Naive thymus-derived CD4-positive, alpha-beta T cell (primary cell): ENCODE data around the gene XPNPEP2. TPM values are rescaled to one million over a fixed set of nuclear protein-coding genes. Genes with fewer than 3 reads are reported as not detected.

Experiments used
- ATAC-seq: fragments of 150-1000 bp; cut with Tn5 transposase; 2 replicates; pipeline ENCODE4 v1.10.0; 2021; ENCODE audit warnings: mild to moderate bottlenecking, moderate library complexity
- CTCF ChIA-PET: fragments of 350-600 bp; sonication (Branson Sonifier 250); formaldehyde crosslinking; loops from one replicate; lab custom pipeline; 2021; ENCODE audit warnings: antibody characterized with exemption; lab: Charles Lee
- POLR2A ChIA-PET: fragments of 350-600 bp; sonication (Branson Sonifier 250); formaldehyde crosslinking; loops from one replicate; lab custom pipeline; 2021; ENCODE audit warnings: antibody characterized with exemption, inconsistent platforms; lab: Charles Lee
- DNase-seq, 9 donors: peaks; one replicate each; pipeline versions ENCODE4 v3.0.0 to v3.0.0-alpha.2; 2020 to 2022; ENCODE audit warnings: mixed read lengths in 1 of 9
- H3K27ac ChIP-seq: one replicate; pipeline ENCODE4 v1.7.0; 2013; ENCODE audit warnings: mild to moderate bottlenecking, low read depth, low read length, moderate library complexity
- H3K27me3 ChIP-seq, 2 donors: one replicate each; pipeline ENCODE4 v1.7.0; 2013; ENCODE audit warnings: low read length in 2 of 2, mild to moderate bottlenecking in 2 of 2, moderate library complexity in 2 of 2; ENCODE audit not compliant: control insufficient read depth in 2 of 2, insufficient read depth in 2 of 2
- H3K36me3 ChIP-seq, 3 experiments: 1 replicate in 2 of 3; 2 replicates in 1 of 3; pipeline ENCODE4 v1.7.0; 2013; ENCODE audit warnings: low read length in 3 of 3, mild to moderate bottlenecking in 3 of 3, moderate library complexity in 1 of 3; ENCODE audit not compliant: insufficient read depth in 3 of 3, control insufficient read depth in 2 of 3
- H3K4me1 ChIP-seq, 2 donors: one replicate each; pipeline ENCODE4 v1.7.0; 2013; ENCODE audit warnings: low read length in 2 of 2, mild to moderate bottlenecking in 2 of 2, moderate library complexity in 1 of 2; ENCODE audit not compliant: control insufficient read depth in 2 of 2, insufficient read depth in 2 of 2
- H3K4me3 ChIP-seq: 2 replicates; pipeline ENCODE4 v1.7.0; 2013; ENCODE audit warnings: mild to moderate bottlenecking, low read length
- H3K9me3 ChIP-seq, 3 experiments: 1 replicate in 2 of 3; 2 replicates in 1 of 3; pipeline ENCODE4 v1.7.0; 2013; ENCODE audit warnings: low read length in 3 of 3; ENCODE audit not compliant: control insufficient read depth in 2 of 3
- H3K27ac Mint-ChIP-seq, 9 donors: one replicate each; pipeline ENCODE4 v1.8.0; 2020 to 2022; ENCODE audit warnings: mixed read lengths in 9 of 9, mild to moderate bottlenecking in 8 of 9, moderate library complexity in 5 of 9, inconsistent platforms in 2 of 9
- H3K27me3 Mint-ChIP-seq, 5 donors: one replicate each; pipeline ENCODE4 v1.8.0; 2021 to 2022; ENCODE audit warnings: mixed read lengths in 5 of 5, mild to moderate bottlenecking in 1 of 5
- H3K36me3 Mint-ChIP-seq, 5 donors: one replicate each; pipeline ENCODE4 v1.8.0; 2020 to 2022; ENCODE audit warnings: mixed read lengths in 5 of 5, mild to moderate bottlenecking in 3 of 5, inconsistent platforms in 1 of 5
- H3K4me1 Mint-ChIP-seq, 7 donors: one replicate each; pipeline ENCODE4 v1.8.0; 2020 to 2022; ENCODE audit warnings: mixed read lengths in 7 of 7, mild to moderate bottlenecking in 3 of 7, inconsistent platforms in 1 of 7
- H3K4me3 Mint-ChIP-seq, 10 donors: one replicate each; pipeline ENCODE4 v1.8.0; 2020 to 2022; ENCODE audit warnings: mild to moderate bottlenecking in 10 of 10, mixed read lengths in 10 of 10, moderate library complexity in 6 of 10, inconsistent platforms in 2 of 10
- H3K9me3 Mint-ChIP-seq, 11 donors: one replicate each; pipeline ENCODE4 v1.8.0; 2020 to 2022; ENCODE audit warnings: mixed read lengths in 11 of 11, mild to moderate bottlenecking in 4 of 11, inconsistent platforms in 1 of 11, moderate library complexity in 1 of 11
- intact Hi-C, 2 donors: fragments of 100-400 bp; cut with micrococcal nuclease; formaldehyde crosslinking; loops; one replicate each; pipeline ENCODE4 v1.15.1; 2023
- polyA plus RNA-seq, 2 donors: library from polyadenylated mRNA; unstranded; fragments of 300-500 nt; fragmentation: Illumina TruSeq; gene quantifications; one replicate each; pipeline ENCODE4 v1.2.3, GENCODE V29; 2021
- total RNA-seq, 6 experiments: library from RNA in 5 of 6; stranded (reverse) in 5 of 6; gene quantifications; 1 replicate in 5 of 6; 2 replicates in 1 of 6; pipeline ENCODE4 v1.2.3 and lab custom pipeline; 2021 to 2026

Gene XPNPEP2
- total and polyA plus RNA-seq, 7 experiments from 2014 or later: 0.13 to 0.82 (median 0.29) TPM; not detected in 4

DNA sequence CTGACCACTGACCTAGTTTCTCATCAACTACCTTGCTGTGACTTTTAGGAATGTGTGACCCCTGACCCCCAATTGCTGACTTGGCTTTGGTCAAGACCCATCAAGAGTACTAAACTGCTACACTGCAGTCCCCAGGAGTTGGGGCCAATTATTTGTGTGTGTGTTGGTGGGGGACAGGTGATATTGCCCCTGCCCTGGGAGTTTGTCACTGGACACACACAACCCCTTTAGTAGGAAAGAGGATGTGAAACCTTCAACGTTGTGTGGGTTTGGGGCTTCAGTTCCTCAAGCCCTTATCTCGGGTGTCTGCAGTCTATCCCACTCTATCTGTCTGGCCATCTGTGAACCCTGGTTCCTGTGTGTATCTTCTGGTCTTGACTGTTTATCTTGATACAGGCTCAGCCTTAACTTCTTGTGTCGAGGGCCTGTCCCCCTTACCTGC lies 47.5 kb downstream of the XPNPEP2 start:
- peak overlapping the region; percentile 68 for H3K27ac ChIP-seq
- H3K4me1 ChIP-seq: peaks cover 30 to 37% of the 10 kb centered on the region in 2 donors
- peaks cover 20 to 63% (median 51%) of the 10 kb centered on the region in 7 donors for H3K4me1 Mint-ChIP-seq
- H3K27me3 Mint-ChIP-seq: no peaks in the 10 kb centered on the region
- ATAC-seq (peak; percentile 51), DNase-seq (no peak)
- peaks cover 14 to 45% (median 17%) of the 10 kb centered on the region in 3 experiments for H3K36me3 ChIP-seq
- no peaks in the 10 kb centered on the region for H3K27me3 ChIP-seq
- intact Hi-C loops: no loop called here
- peak overlapping the region; percentile 59 to 86 (median 81) for H3K4me3 Mint-ChIP-seq
- POLR2A ChIA-PET: interaction anchor here (12.3 kb wide), 1 partner anchor 16 kb away, joined by 191 read pairs; no protein-coding TSS in a partner anchor
- CTCF ChIA-PET: interaction anchor here (1.2 kb wide), 1 partner anchor 108 kb away, joined by 3 read pairs; no protein-coding TSS in a partner anchor
- H3K36me3 Mint-ChIP-seq: peaks cover 3 to 52% (median 14%) of the 10 kb centered on the region in 5 donors
- peak overlapping the region; percentile 47 to 93 (median 89) for H3K27ac Mint-ChIP-seq
- no peaks in the 10 kb centered on the region for H3K9me3 Mint-ChIP-seq
- H3K9me3 ChIP-seq: no peaks in the 10 kb centered on the region
- H3K4me3 ChIP-seq: peak overlapping the region; percentile 35

DNA sequence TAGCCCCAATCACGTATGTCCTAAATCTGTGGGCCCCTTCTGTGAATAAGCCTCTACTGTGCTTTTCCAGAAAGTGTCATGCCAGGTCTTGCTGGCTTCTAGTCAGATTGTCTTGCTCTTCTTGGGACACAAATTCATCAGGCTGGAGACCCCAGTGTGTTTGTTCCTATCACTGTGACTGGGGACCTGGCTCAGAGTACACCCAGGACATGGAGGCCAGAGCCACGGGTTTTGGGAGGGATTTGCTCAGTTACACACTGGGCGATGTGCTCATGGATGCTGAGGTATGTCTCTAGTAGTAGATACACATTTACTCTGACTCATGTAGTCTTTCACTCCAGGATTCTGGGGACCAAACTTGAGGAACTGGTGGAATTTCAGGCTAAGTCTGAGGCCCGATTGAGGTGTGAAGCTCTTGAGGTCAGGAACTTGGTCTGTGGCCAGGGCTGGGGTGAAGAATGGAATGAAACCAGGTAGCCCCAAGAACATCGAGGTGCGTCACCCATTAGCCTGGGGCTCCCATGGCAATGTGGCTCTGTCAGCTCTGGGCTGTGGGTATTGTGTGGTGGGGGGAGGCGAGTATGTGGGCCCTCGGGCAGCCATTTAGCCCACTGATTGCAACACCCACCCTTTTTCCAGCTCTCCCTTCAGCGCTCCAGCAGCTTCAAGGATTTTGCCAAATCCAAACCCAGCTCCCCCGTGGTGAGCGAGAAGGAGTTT lies 48.7 kb downstream of the XPNPEP2 start:
- Histone ChIP-seq H3K27ac (peak overlapping the region; percentile 45), H3K4me3 (no peak overlapping the region), H3K27me3 (no peaks in the 10 kb centered on the region), H3K36me3 (peaks cover 13 to 55% (median 18%) of the 10 kb centered on the region in 3 experiments), H3K4me1 (peaks cover 27 to 31% of the 10 kb centered on the region in 2 donors), H3K9me3 (no peaks in the 10 kb centered on the region)
- ChIA-PET CTCF (interaction anchor here (1.2 to 1.4 kb wide), 2 partner anchors 28 to 110 kb away, joined by 3 read pairs; no protein-coding TSS in a partner anchor), POLR2A (interaction anchor here (1.0 to 12.3 kb wide), 4 partner anchors 11 to 108 kb away, joined by 3 to 191 read pairs (median 16); no protein-coding TSS in a partner anchor)
- Mint-ChIP-seq H3K4me1 (peaks cover 20 to 53% (median 45%) of the 10 kb centered on the region in 7 donors), H3K4me3 (peak overlapping the region in 9 of 10 donors; percentile 38 to 79 (median 53)), H3K36me3 (peaks cover 3 to 41% (median 10%) of the 10 kb centered on the region in 5 donors), H3K27me3 (no peaks in the 10 kb centered on the region), H3K27ac (peak overlapping the region in 8 of 9 donors; percentile 57 to 92 (median 90)), H3K9me3 (no peaks in the 10 kb centered on the region)
- ATAC-seq (no peak), DNase-seq (no peak)
- intact Hi-C loops: no loop called here

- no peak for DNase-seq
Measured at GRCh38 chrX:129788527-129788926, 49.7 kb downstream of the XPNPEP2 start.

DNA sequence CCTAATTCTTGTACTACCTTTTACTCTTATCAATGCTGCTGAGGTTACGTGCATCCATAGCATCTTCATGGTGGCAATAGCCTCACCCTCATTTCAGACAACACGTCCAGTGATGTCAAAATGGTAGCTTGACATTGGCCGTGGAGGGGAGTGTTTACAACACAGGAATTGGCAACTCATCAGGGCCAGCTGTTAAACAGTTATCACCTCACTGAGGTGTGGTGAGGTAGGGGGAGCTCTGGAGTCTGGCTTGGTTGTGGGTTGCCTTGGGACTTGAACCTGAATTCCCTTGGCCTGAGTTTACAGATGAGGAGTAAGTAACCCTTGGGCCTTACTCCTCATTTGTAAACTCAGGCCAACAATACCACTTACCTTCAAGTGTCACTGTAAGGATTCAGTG lies 51.4 kb downstream of the XPNPEP2 start:
- Histone ChIP-seq H3K9me3 (no peaks in the 10 kb centered on the region), H3K27me3 (no peaks in the 10 kb centered on the region), H3K4me1 (peaks cover 11 to 15% of the 10 kb centered on the region in 2 donors), H3K36me3 (peaks cover 7 to 69% (median 12%) of the 10 kb centered on the region in 3 experiments), H3K4me3 (no peak overlapping the region), H3K27ac (peak overlapping the region; percentile 7)
- peaks cover 11 to 33% (median 27%) of the 10 kb centered on the region in 7 donors for H3K4me1 Mint-ChIP-seq
- no peak for ATAC-seq
- H3K27ac Mint-ChIP-seq: peak overlapping the region in 5 of 9 donors; percentile 40 to 83 (median 77)
- intact Hi-C loops: no loop called here
- ChIA-PET POLR2A (interaction anchor here (1.0 to 11.2 kb wide), 3 partner anchors 9 to 18 kb away, joined by 3 to 85 read pairs (median 28); partner anchors contain the start of gene SASH3), CTCF (no interaction called here)
- DNase-seq: no peak
- H3K36me3 Mint-ChIP-seq: peaks cover 0 to 19% (median 3%) of the 10 kb centered on the region in 5 donors
- no peaks in the 10 kb centered on the region for H3K27me3 Mint-ChIP-seq
- H3K4me3 Mint-ChIP-seq: no peak overlapping the region
- H3K9me3 Mint-ChIP-seq: no peaks in the 10 kb centered on the region

More at GRCh38 chrX:129788527-129788926, 49.7 kb downstream of the XPNPEP2 start:
- H3K9me3 ChIP-seq: no peaks in the 10 kb centered on the region
- H3K27me3 ChIP-seq: no peaks in the 10 kb centered on the region
- no peak overlapping the region for H3K4me3 ChIP-seq
- Mint-ChIP-seq H3K4me3 (no peak overlapping the region), H3K27me3 (no peaks in the 10 kb centered on the region), H3K36me3 (peaks cover 3 to 32% (median 4%) of the 10 kb centered on the region in 5 donors), H3K4me1 (peaks cover 13 to 43% (median 35%) of the 10 kb centered on the region in 7 donors), H3K9me3 (no peaks in the 10 kb centered on the region), H3K27ac (peak overlapping the region in 5 of 9 donors; percentile 55 to 83 (median 69))
- H3K36me3 ChIP-seq: peaks cover 7 to 59% (median 12%) of the 10 kb centered on the region in 3 experiments
- ATAC-seq: no peak
- intact Hi-C loops: no loop called here
- ChIA-PET POLR2A (interaction anchor here (1.0 to 4.7 kb wide), 2 partner anchors 8 to 10 kb away, joined by 5 to 28 read pairs; no protein-coding TSS in a partner anchor), CTCF (no interaction called here)
- H3K27ac ChIP-seq: peak overlapping the region; percentile 45
- peaks cover 17 to 27% of the 10 kb centered on the region in 2 donors for H3K4me1 ChIP-seq

- POLR2A ChIA-PET: interaction anchor here (1.0 to 11.2 kb wide), 3 partner anchors 8 to 19 kb away, joined by 3 to 85 read pairs (median 28); partner anchors contain the start of gene SASH3
- peaks cover 0 to 13% (median 3%) of the 10 kb centered on the region in 5 donors for H3K36me3 Mint-ChIP-seq
Measured at GRCh38 chrX:129790808-129791207, 52.0 kb downstream of the XPNPEP2 start.

DNA sequence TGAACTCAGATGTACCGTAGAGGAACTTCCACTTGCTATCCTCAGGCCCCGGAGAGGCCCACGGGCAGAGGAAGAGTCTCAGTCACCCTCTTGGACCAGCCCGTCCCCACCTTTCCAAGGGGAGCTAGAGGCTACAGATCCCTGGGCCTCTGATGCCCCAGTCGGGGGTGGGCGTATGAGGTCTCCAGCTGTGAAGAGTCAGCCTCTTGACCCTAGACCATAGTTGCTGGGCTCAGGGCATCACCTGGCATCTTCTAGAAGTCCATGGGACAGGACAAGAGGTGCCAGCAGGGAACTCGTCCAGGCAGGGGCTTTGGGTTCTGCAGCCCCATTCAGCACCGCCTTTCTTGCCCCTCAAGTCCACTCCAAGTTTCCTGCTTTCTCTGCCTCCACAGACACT lies 52.6 kb downstream of the XPNPEP2 start:
- H3K27ac Mint-ChIP-seq: peak overlapping the region in 3 of 9 donors; percentile 45 to 70 (median 68)
- H3K4me1 ChIP-seq: peaks cover 3 to 6% of the 10 kb centered on the region in 2 donors
- H3K36me3 ChIP-seq: peaks cover 7 to 79% (median 12%) of the 10 kb centered on the region in 3 experiments
- ChIA-PET POLR2A (interaction anchor here (4.7 to 11.2 kb wide), 2 partner anchors 7 to 10 kb away, joined by 28 to 85 read pairs; partner anchors contain the start of gene SASH3), CTCF (interaction anchor here (0.6 kb wide), 1 partner anchor 53 kb away, joined by 8 read pairs; no protein-coding TSS in a partner anchor)
- H3K9me3 ChIP-seq: no peaks in the 10 kb centered on the region
- H3K36me3 Mint-ChIP-seq: peaks cover 0 to 13% (median 3%) of the 10 kb centered on the region in 5 donors
- no peak overlapping the region for H3K27ac ChIP-seq
- DNase-seq (no peak), ATAC-seq (no peak)
- H3K9me3 Mint-ChIP-seq: no peaks in the 10 kb centered on the region
- H3K4me1 Mint-ChIP-seq: peaks cover 4 to 21% (median 15%) of the 10 kb centered on the region in 7 donors
- H3K27me3 Mint-ChIP-seq: no peaks in the 10 kb centered on the region
- H3K4me3 Mint-ChIP-seq: no peak overlapping the region
- H3K4me3 ChIP-seq: no peak overlapping the region
- intact Hi-C loops: no loop called here
- no peaks in the 10 kb centered on the region for H3K27me3 ChIP-seq

More at GRCh38 chrX:129790808-129791207, 52.0 kb downstream of the XPNPEP2 start:
- H3K4me1 Mint-ChIP-seq: peaks cover 6 to 26% (median 20%) of the 10 kb centered on the region in 7 donors
- Histone ChIP-seq H3K27ac (no peak overlapping the region), H3K4me3 (no peak overlapping the region), H3K4me1 (peaks cover 8 to 12% of the 10 kb centered on the region in 2 donors), H3K27me3 (no peaks in the 10 kb centered on the region), H3K36me3 (peaks cover 7 to 76% (median 12%) of the 10 kb centered on the region in 3 experiments), H3K9me3 (no peaks in the 10 kb centered on the region)
- H3K4me3 Mint-ChIP-seq: no peak overlapping the region
- CTCF ChIA-PET: no interaction called here
- H3K9me3 Mint-ChIP-seq: no peaks in the 10 kb centered on the region
- ATAC-seq (no peak), DNase-seq (no peak)
- intact Hi-C loops: no loop called here
- H3K27ac Mint-ChIP-seq: peak overlapping the region in 2 of 9 donors; percentile 40 to 68
- H3K27me3 Mint-ChIP-seq: no peaks in the 10 kb centered on the region
